Activated naive CD4-positive, alpha-beta T cell treated with anti-CD3 and anti-CD28 coated beads for 36 hours (primary cell): ENCODE results near the gene TOMT. TPM values are rescaled to one million over a fixed set of nuclear protein-coding genes. Genes with fewer than 3 reads are reported as not detected.
A peak's percentile ranks its signal among the peaks of the same experiment; 100 is the strongest.

Source experiments
- CTCF ChIA-PET: fragments of 350-600 bp; sonication (Branson Sonifier 250); formaldehyde crosslinking; loops from one replicate; lab custom pipeline; 2021; ENCODE audit warnings: antibody characterized with exemption; lab: Charles Lee
- DNase-seq: peaks from one replicate; pipeline ENCODE4 v3.0.0-alpha.2; 2020
- H3K27ac Mint-ChIP-seq: one replicate; pipeline ENCODE4 v1.8.0; 2021; ENCODE audit warnings: mild to moderate bottlenecking, mixed read lengths
- H3K27me3 Mint-ChIP-seq: one replicate; pipeline ENCODE4 v1.8.0; 2021; ENCODE audit warnings: low read depth, mixed read lengths
- H3K36me3 Mint-ChIP-seq: one replicate; pipeline ENCODE4 v1.8.0; 2021; ENCODE audit warnings: low read depth, mixed read lengths
- H3K4me1 Mint-ChIP-seq: one replicate; pipeline ENCODE4 v1.8.0; 2021; ENCODE audit warnings: low read depth, mixed read lengths
- H3K4me3 Mint-ChIP-seq: one replicate; pipeline ENCODE4 v1.8.0; 2021; ENCODE audit warnings: mild to moderate bottlenecking, moderate library complexity, mixed read lengths
- H3K9me3 Mint-ChIP-seq: one replicate; pipeline ENCODE4 v1.8.0; 2021; ENCODE audit warnings: mixed read lengths
- intact Hi-C: fragments of 100-400 bp; cut with micrococcal nuclease; formaldehyde crosslinking; loops from one replicate; pipeline ENCODE4 v1.15.1; 2023
- total RNA-seq, 2 experiments: library from RNA; stranded (reverse); gene quantifications; one replicate each; pipeline ENCODE4 v1.2.3, GENCODE V29; 2021

Gene TOMT
- total RNA-seq, 2 experiments from 2014 or later: not detected

DNA sequence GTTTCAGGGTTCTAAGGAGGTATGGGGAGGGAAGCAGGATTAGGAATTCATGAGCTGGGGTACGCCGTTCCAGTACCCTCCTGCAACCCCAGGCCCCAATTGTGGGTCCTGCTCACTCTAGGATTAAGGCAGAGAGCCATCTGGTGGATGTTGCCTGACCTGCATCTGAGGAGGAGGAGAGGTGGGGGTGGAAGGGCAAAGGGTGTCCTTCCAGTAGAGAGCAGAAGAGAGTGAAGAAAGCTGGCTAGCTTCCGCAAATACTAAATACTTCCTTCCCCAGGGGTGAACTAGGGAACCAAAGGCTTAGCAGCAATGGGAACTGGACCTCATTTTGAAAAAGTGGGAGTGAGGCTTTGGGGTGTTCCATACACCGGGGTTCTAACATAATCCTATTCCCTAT lies 14.4 kb upstream of the TOMT start:
- H3K9me3 Mint-ChIP-seq: no peaks in the 10 kb centered on the region
- H3K4me3 Mint-ChIP-seq: no peak overlapping the region
- no peaks in the 10 kb centered on the region for H3K27me3 Mint-ChIP-seq
- H3K4me1 Mint-ChIP-seq: peaks cover 14% of the 10 kb centered on the region
- CTCF ChIA-PET: interaction anchor here (0.5 to 7.2 kb wide), 25 partner anchors 10 to 339 kb away, joined by 3 to 162 read pairs (median 5); partner anchors contain the start of gene LAMTOR1
- H3K36me3 Mint-ChIP-seq: peaks cover 2% of the 10 kb centered on the region
- H3K27ac Mint-ChIP-seq: no peak overlapping the region
- intact Hi-C loops: loop anchor here (1.0 to 2.0 kb wide), 2 partner anchors 66 to 180 kb away; no protein-coding TSS in a partner anchor
- peak; percentile 83 for DNase-seq

DNA sequence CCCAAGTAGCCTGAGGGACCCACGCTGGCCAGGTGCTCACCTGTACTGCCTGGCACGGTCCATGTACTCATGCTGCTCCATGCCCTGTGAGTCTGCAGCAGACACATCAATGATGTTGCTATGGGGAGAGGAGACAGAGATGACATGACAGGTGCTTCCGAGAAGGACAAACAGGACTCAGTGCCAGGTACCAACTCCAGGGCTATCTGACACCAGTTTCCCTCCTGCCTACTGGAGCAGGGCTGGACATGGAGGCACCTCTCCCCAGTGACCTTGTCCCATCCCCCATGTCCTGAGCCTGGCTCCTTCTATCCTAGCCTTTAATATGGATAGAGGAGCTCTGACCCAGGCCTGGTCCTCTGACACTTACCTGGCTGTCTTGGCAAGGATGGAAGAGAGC lies 7.0 kb upstream of the TOMT start:
- intact Hi-C loops: no loop called here
- CTCF ChIA-PET: interaction anchor here (0.6 to 4.5 kb wide), 3 partner anchors 8 to 122 kb away, joined by 3 to 38 read pairs (median 3); no protein-coding TSS in a partner anchor
- no peaks in the 10 kb centered on the region for H3K27me3 Mint-ChIP-seq
- peaks cover 18% of the 10 kb centered on the region for H3K36me3 Mint-ChIP-seq
- DNase-seq: no peak
- H3K9me3 Mint-ChIP-seq: no peaks in the 10 kb centered on the region
- peaks cover 33% of the 10 kb centered on the region for H3K4me1 Mint-ChIP-seq
- no peak overlapping the region for H3K27ac Mint-ChIP-seq
- H3K4me3 Mint-ChIP-seq: no peak overlapping the region

- CTCF ChIA-PET: interaction anchor here (1.0 to 4.5 kb wide), 4 partner anchors 9 to 83 kb away, joined by 4 to 38 read pairs (median 5); no protein-coding TSS in a partner anchor
- Mint-ChIP-seq H3K27ac (no peak overlapping the region), H3K9me3 (no peaks in the 10 kb centered on the region), H3K4me3 (no peak overlapping the region), H3K27me3 (no peaks in the 10 kb centered on the region), H3K4me1 (peaks cover 38% of the 10 kb centered on the region), H3K36me3 (peaks cover 16% of the 10 kb centered on the region)
- DNase-seq: no peak
- intact Hi-C loops: no loop called here
These were observed 5.7 kb upstream of the TOMT start for GRCh38 chr11:72100009-72100408.

DNA sequence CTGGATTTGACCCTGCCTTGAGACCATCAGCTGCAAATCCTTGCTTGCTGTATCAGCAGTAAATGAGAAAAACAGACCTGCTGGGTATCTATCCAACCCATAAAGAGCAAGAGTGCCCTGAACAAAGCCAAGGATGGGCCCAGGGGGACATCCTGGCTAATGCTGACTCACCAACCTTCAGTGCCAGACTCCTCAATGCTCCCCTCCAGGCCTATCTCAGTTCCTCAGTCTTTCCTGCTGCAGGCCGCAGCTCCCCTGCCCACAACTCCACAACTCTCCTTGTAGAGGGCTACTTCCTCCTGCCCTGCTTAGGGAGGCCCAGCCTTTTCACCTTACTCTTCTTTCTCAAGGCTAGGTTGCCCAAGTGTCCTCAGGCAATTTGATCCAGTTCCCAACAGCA lies 5.3 kb upstream of the TOMT start:
- no peaks in the 10 kb centered on the region for H3K27me3 Mint-ChIP-seq
- CTCF ChIA-PET: interaction anchor here (1.2 to 4.5 kb wide), 5 partner anchors 9 to 83 kb away, joined by 4 to 38 read pairs (median 5); no protein-coding TSS in a partner anchor
- DNase-seq: no peak
- peaks cover 38% of the 10 kb centered on the region for H3K4me1 Mint-ChIP-seq
- peak overlapping the region; percentile 57 for H3K27ac Mint-ChIP-seq
- peaks cover 15% of the 10 kb centered on the region for H3K36me3 Mint-ChIP-seq
- intact Hi-C loops: no loop called here
- no peaks in the 10 kb centered on the region for H3K9me3 Mint-ChIP-seq
- H3K4me3 Mint-ChIP-seq: no peak overlapping the region

DNA sequence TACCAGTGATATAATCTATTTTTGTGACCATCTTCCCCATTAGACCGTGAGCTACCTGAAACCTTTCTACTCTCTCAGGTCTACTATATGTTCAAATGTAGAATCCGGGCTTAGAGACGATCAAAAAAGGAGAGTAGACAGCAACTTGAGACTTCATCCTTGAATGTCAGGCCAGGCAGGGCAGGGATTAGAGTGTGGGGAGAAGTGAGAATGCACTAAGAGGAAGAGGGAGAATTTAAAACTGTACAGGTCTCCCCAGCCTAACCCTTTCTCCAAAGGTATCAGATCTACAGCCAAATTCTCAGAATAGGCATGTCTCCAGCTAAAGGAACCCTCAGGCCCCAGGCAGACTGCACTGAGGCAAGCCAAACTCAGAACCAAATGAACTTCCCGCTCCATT lies 3.6 kb upstream of the TOMT start:
- Mint-ChIP-seq H3K27me3 (no peaks in the 10 kb centered on the region), H3K4me1 (peaks cover 38% of the 10 kb centered on the region), H3K27ac (peak overlapping the region; percentile 77), H3K9me3 (no peaks in the 10 kb centered on the region), H3K36me3 (peaks cover 14% of the 10 kb centered on the region), H3K4me3 (peak overlapping the region; percentile 87)
- CTCF ChIA-PET: interaction anchor here (0.6 to 4.5 kb wide), 4 partner anchors 11 to 174 kb away, joined by 3 to 38 read pairs (median 6); partner anchors contain the start of gene XNDC1N
- intact Hi-C loops: loop anchor here (2.0 kb wide), 3 partner anchors 61 to 173 kb away; partner anchors contain the start of genes RNF121 and XNDC1N
- no peak for DNase-seq

DNA sequence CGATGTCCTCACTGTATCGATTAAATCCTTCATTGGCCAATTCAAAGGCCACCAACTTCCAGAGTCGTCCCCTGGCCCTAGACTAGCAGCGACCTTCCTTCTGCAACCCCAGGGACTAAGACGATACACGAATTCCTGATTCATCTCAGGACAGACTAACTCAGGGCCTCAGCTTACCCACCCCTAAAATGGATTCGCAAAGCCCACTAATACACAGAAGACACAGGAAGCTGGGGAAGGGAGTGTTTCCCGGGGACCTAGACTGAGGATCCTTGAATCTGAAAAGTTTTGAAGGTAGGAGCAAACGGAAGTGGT lies 3.1 kb upstream of the TOMT start:
- no peaks in the 10 kb centered on the region for H3K27me3 Mint-ChIP-seq
- CTCF ChIA-PET: interaction anchor here (0.6 to 4.5 kb wide), 3 partner anchors 11 to 175 kb away, joined by 3 to 38 read pairs (median 8); partner anchors contain the start of gene XNDC1N
- peak overlapping the region; percentile 87 for H3K4me3 Mint-ChIP-seq
- H3K9me3 Mint-ChIP-seq: no peaks in the 10 kb centered on the region
- peak overlapping the region; percentile 77 for H3K27ac Mint-ChIP-seq
- intact Hi-C loops: loop anchor here (2.0 kb wide), 3 partner anchors 62 to 174 kb away; partner anchors contain the start of genes RNF121 and XNDC1N
- no peak for DNase-seq
- peaks cover 13% of the 10 kb centered on the region for H3K36me3 Mint-ChIP-seq
- H3K4me1 Mint-ChIP-seq: peaks cover 38% of the 10 kb centered on the region

DNA sequence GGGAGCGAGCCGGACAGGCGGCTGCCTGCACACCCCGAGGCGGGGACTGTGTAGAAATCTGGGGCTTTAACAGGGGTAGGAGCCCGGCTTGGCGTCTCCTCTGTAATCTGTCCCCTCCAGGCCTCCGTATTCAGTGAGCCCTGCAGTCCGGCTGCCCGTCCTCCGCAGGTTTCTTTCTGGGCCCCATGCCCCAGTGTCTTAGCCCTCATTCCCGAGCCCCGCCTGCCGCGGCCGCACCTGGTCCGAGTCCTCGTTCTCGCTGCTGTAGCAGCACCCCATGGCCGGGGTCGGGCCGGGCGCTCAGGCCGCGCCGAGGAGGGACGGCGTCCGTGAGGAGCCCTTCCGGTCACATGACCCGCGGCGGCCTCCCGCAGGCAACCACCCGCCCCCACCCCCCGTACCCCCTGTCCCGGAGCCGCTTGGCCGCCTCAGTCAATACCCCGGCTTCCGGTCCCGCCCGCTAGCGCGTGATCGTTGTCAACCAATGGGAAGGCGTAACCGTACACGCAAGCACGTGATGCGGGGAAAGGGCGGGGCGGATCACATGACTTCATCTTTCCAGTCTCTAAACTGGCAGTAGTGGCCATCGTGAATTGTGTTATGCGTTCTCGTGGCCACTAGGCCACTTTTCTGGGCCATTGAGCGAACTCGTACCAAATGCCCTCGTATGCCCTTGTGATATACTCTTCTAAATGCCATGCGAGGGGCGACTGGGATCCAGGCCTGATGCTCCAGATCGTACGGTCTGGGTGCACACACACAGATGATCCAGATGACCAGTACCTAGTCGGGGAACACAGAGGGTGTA lies 2.6 kb upstream of the TOMT start, which contains the start of gene LAMTOR1:
LAMTOR1 (minus strand) TSS at position 352 of the 808 bp plus-strand sequence; CDS start at position 279, 73 bp downstream.
- peaks cover 7% of the 10 kb centered on the region for H3K36me3 Mint-ChIP-seq
- no peaks in the 10 kb centered on the region for H3K9me3 Mint-ChIP-seq
- CTCF ChIA-PET: interaction anchor here (2.3 to 4.5 kb wide), 2 partner anchors 12 to 78 kb away, joined by 8 to 38 read pairs; no protein-coding TSS in a partner anchor
- peak; percentile 100 for DNase-seq
- intact Hi-C loops: loop anchor here (1.0 to 2.0 kb wide), 5 partner anchors 9 to 174 kb away; partner anchors contain the start of genes ANAPC15, LRRC51, NUMA1 and RNF121
- no peaks in the 10 kb centered on the region for H3K27me3 Mint-ChIP-seq
- H3K27ac Mint-ChIP-seq: peak within 1 kb of the TSS; percentile 77
- H3K4me3 Mint-ChIP-seq: peak within 1 kb of the TSS; percentile 87
- H3K4me1 Mint-ChIP-seq: peaks cover 36% of the 10 kb centered on the region

DNA sequence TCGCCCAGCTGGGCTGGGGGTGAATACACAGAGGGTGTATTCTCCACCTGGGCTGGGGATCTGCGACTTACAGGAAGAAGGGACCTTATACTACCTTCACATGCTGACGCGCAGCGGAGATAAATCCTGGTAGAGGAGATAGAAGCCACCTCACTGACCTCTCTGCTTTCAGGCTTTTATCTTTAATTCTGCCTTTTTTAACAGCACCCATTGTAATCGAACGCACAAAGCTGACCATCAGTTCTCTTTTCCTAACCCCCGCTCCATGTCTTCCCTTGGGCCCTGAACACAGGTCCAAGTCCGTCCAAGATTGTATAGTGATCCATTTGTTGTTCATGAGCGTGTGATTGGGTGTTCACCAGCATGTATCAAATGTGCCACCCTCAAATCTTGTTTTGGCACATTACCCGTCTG lies 2.0 kb upstream of the TOMT start:
- H3K9me3 Mint-ChIP-seq: no peaks in the 10 kb centered on the region
- H3K36me3 Mint-ChIP-seq: peaks cover 4% of the 10 kb centered on the region
- H3K4me3 Mint-ChIP-seq: peak overlapping the region; percentile 87
- peaks cover 36% of the 10 kb centered on the region for H3K4me1 Mint-ChIP-seq
- CTCF ChIA-PET: no interaction called here
- DNase-seq: no peak
- peak overlapping the region; percentile 77 for H3K27ac Mint-ChIP-seq
- H3K27me3 Mint-ChIP-seq: no peaks in the 10 kb centered on the region
- intact Hi-C loops: loop anchor here (1.0 to 2.0 kb wide), 5 partner anchors 9 to 175 kb away; partner anchors contain the start of genes ANAPC15, LRRC51, NUMA1 and RNF121

DNA sequence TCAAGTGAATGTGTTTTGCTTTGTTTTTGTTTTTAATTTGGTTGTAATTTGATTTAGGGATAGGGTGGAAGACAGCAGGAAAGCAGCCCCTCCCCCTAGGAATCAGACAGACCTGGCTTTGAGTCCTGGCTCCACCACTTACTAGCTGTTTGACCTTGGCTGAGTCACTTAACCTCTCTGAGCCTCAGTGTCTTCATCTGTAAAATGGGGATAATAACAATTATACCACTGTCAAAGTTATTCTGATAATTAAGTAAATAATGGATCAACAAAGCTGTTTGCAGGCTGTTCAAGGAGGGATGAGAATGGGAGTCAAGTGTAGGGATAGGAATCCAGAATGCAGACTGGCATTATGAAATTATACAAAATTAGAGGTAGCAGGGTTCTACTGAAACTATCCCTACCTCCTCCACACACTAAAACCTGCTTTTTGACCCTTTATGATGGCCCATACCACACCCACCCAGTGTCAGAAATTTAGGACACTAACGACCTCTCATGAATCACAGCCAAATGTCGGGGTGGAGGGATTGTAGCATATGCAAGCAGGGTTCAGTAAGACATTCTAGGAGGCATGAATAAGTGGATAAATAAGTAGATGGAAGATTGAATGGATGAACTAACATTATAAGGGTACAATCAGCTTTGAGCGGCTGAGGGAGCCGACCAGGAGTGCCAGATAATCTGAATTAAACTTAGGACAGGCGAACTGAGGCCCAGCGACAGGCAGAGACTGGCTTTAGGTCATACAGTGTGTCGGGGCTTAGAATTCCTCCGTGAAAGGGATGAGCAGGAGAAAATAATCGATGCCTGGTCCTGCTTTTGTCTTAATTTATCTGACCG lies 5.8 kb downstream of the TOMT start:
- Mint-ChIP-seq H3K9me3 (no peaks in the 10 kb centered on the region), H3K4me3 (peak overlapping the region; percentile 85), H3K27me3 (no peaks in the 10 kb centered on the region), H3K36me3 (peaks cover 2% of the 10 kb centered on the region), H3K4me1 (peaks cover 12% of the 10 kb centered on the region), H3K27ac (peak overlapping the region; percentile 97)
- no peak for DNase-seq
- intact Hi-C loops: loop anchor here (1.0 to 2.0 kb wide), 8 partner anchors 8 to 658 kb away; partner anchors contain the start of genes CLPB, LAMTOR1, LRRC51 and NADSYN1
- CTCF ChIA-PET: interaction anchor here (0.6 to 1.4 kb wide), 4 partner anchors 12 to 114 kb away, joined by 3 to 4 read pairs (median 4); no protein-coding TSS in a partner anchor

- H3K4me3 Mint-ChIP-seq: peak within 1 kb of the TSS; percentile 85
- H3K27ac Mint-ChIP-seq: peak within 1 kb of the TSS; percentile 97
- DNase-seq: peak; percentile 100
- CTCF ChIA-PET: interaction anchor here (0.6 to 1.4 kb wide), 3 partner anchors 13 to 700 kb away, joined by 3 to 4 read pairs (median 4); no protein-coding TSS in a partner anchor
- intact Hi-C loops: loop anchor here (1.0 to 2.0 kb wide), 8 partner anchors 9 to 659 kb away; partner anchors contain the start of genes CLPB, LAMTOR1, LRRC51 and NADSYN1
- H3K36me3 Mint-ChIP-seq: peaks cover 2% of the 10 kb centered on the region
- H3K4me1 Mint-ChIP-seq: peaks cover 12% of the 10 kb centered on the region
- no peaks in the 10 kb centered on the region for H3K27me3 Mint-ChIP-seq
- no peaks in the 10 kb centered on the region for H3K9me3 Mint-ChIP-seq
These were observed 6.6 kb downstream of the TOMT start, which contains the start of gene ANAPC15 for GRCh38 chr11:72112143-72112977. ANAPC15 (minus strand) TSS chr11:72112695; CDS start chr11:72111276, 1,419 bp downstream.
